Bronchial epithelial cell (primary cell): ENCODE measurements around the gene ZNF407. TPM values are rescaled to one million over a fixed set of nuclear protein-coding genes. Genes with fewer than 3 reads are reported as not detected.
A peak's percentile ranks its signal among the peaks of the same experiment; 100 is the strongest.

ENCODE experiments used
- DNase-seq: peaks from one replicate; pipeline ENCODE4 v3.0.0-alpha.2; 2010; ENCODE audit warnings: low read depth
- FAIRE-seq: peaks from 2 replicates; lab custom pipeline; 2011; peaks lifted over from hg19 to GRCh38; lab: Jason Lieb, UNC
- H3K27me3 ChIP-seq: 2 replicates; pipeline ENCODE4 v1.5.1; 2011; ENCODE audit warnings: low read length; ENCODE audit not compliant: control insufficient read depth, insufficient read depth
- H3K36me3 ChIP-seq: 2 replicates; pipeline ENCODE4 v1.5.1; 2011; ENCODE audit warnings: low read length; ENCODE audit not compliant: control insufficient read depth, insufficient read depth
- H3K4me3 ChIP-seq: 2 replicates; pipeline ENCODE4 v1.5.1; 2011; ENCODE audit warnings: mild to moderate bottlenecking, low read depth, low read length, control low read depth
- total RNA-seq: library from RNA; depleted of rRNA; stranded (reverse); fragments of >200 nt; gene quantifications from 2 replicates; pipeline ENCODE4 v1.2.1, GENCODE V29; 2014
- TF ChIP-seq, protein P1 (sequence below): IDR thresholded peaks from 2 replicates; pipeline ENCODE4 v1.5.1; 2011; ENCODE audit warnings: mild to moderate bottlenecking, moderate library complexity, low read length, control low read depth, inconsistent platforms; ENCODE audit not compliant: insufficient read depth, severe bottlenecking

Gene ZNF407
- total RNA-seq, 1 donor from 2014 or later, result 10.0 TPM

- no peak overlapping the region for H3K4me3 ChIP-seq
- H3K36me3 ChIP-seq, result no peaks in the 10 kb centered on the region
- TF ChIP-seq, protein P1, sequence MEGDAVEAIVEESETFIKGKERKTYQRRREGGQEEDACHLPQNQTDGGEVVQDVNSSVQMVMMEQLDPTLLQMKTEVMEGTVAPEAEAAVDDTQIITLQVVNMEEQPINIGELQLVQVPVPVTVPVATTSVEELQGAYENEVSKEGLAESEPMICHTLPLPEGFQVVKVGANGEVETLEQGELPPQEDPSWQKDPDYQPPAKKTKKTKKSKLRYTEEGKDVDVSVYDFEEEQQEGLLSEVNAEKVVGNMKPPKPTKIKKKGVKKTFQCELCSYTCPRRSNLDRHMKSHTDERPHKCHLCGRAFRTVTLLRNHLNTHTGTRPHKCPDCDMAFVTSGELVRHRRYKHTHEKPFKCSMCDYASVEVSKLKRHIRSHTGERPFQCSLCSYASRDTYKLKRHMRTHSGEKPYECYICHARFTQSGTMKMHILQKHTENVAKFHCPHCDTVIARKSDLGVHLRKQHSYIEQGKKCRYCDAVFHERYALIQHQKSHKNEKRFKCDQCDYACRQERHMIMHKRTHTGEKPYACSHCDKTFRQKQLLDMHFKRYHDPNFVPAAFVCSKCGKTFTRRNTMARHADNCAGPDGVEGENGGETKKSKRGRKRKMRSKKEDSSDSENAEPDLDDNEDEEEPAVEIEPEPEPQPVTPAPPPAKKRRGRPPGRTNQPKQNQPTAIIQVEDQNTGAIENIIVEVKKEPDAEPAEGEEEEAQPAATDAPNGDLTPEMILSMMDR, result no peak
- FAIRE-seq (no peak), DNase-seq (no peak)
- no peaks in the 10 kb centered on the region for H3K27me3 ChIP-seq
Observed at GRCh38 chr18:74982946-74983635, 385.4 kb downstream of the ZNF407 start.

- TF ChIP-seq, protein P1, result no peak
- DNase-seq (no peak), FAIRE-seq (no peak)
- Histone ChIP-seq H3K4me3 (no peak overlapping the region), H3K36me3 (no peaks in the 10 kb centered on the region), H3K27me3 (no peaks in the 10 kb centered on the region)
Observed at GRCh38 chr18:74989134-74989533, 391.5 kb downstream of the ZNF407 start.

DNA sequence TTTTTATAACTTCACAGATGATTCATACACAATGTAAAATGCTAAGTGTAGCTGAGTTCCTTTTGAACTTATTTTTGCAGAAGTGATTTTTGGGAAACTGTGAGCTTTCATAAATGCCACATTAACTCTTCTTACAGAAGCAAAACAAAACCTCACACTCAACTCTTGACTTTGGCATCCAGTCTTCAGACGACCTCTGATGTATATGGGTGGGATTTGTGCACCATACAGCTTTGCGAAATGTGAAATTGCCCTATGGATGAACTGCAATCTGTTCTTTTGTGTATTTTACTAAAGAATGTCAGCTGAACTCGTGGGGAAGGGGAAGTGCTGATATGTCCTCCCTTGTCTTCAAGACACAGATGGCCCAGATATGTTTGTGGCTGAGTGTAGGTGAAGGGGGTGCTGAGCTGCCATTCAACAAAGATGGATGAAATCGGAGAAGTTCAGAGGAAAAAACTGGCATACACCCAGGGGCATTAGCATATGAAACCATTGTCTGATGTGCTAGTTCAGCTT, 393.0 kb downstream of the ZNF407 start:
- no peak for FAIRE-seq
- TF ChIP-seq, protein P1, result no peak
- no peaks in the 10 kb centered on the region for H3K27me3 ChIP-seq
- no peak overlapping the region for H3K4me3 ChIP-seq
- H3K36me3 ChIP-seq, result no peaks in the 10 kb centered on the region
- DNase-seq, result no peak

GRCh38 chr18:74994502-74995418, 397.1 kb downstream of the ZNF407 start:
- DNase-seq (peak; percentile 84), FAIRE-seq (no peak)
- H3K27me3 ChIP-seq, result no peaks in the 10 kb centered on the region
- TF ChIP-seq, protein P1, result no peak
- H3K36me3 ChIP-seq, result no peaks in the 10 kb centered on the region
- no peak overlapping the region for H3K4me3 ChIP-seq

GRCh38 chr18:74995419-74995736, 397.7 kb downstream of the ZNF407 start:
- DNase-seq (no peak), FAIRE-seq (no peak)
- Histone ChIP-seq H3K27me3 (no peaks in the 10 kb centered on the region), H3K4me3 (no peak overlapping the region), H3K36me3 (no peaks in the 10 kb centered on the region)
- TF ChIP-seq, protein P1, result no peak
